Sigmoid colon (tissue), 4 donors: Measurements from ENCODE around the gene ZNF740.

ENCODE experiments used
- CTCF ChIP-seq, 4 experiments: fragments of 450-650 bp in 3 of 4; fragments of 200-600 bp in 1 of 4; IDR thresholded peaks; one replicate each; pipeline ENCODE4 v1.5.1; 2016 to 2019; ENCODE audit warnings: antibody characterized with exemption in 4 of 4, mild to moderate bottlenecking in 3 of 4, moderate library complexity in 2 of 4
- POLR2A ChIP-seq, 2 donors: fragments of 450-650 bp; IDR thresholded peaks; one replicate each; pipeline ENCODE4 v1.6.1; 2016; ENCODE audit warnings: antibody characterized with exemption in 2 of 2, mild to moderate bottlenecking in 2 of 2, moderate library complexity in 2 of 2
- POLR2AphosphoS5 ChIP-seq, 4 donors: sonication (generic); formaldehyde crosslinking; IDR thresholded peaks; one replicate each; pipeline ENCODE4 v1.6.1; 2017; ENCODE audit warnings: antibody characterized with exemption in 4 of 4

DNA sequence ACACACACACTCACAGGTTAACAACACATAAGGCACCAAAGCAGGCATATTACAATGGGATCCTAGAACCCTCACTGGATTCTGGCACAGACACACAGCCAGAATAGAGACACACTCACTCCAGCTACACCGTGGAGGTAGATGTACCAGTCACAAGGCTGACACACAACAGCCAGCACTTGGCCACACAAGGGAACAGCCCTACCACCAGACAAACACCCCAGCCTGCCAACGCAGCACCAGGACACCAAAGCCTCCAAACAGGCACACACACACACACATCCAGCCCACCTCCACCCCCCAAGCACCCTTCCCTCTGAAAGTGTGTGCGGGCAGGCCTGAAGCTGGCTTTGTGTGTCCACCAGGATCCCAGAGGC, 37.4 kb downstream of the ZNF740 start:
- no peak for TF ChIP-seq CTCF (IDR thresholded peaks at IDR 0.05)
- TF ChIP-seq POLR2AphosphoS5 (IDR thresholded peaks at IDR 0.05) = peak in 1 of 4 donors; percentile 22
- TF ChIP-seq POLR2A (IDR thresholded peaks at IDR 0.05) = no peak
